Activated gamma-delta T cell treated with anti-CD3 and anti-CD28 coated beads, Interleukin-2, amount 50 U/mL, for 16 hours (primary cell): ENCODE measurements around the gene PICALM.

ENCODE experiments used
- DNase-seq: peaks from one replicate; pipeline ENCODE4 v3.0.0-alpha.2; 2020; ENCODE audit warnings: low read depth

Gene PICALM

GRCh38 chr11:86073948-86074347 is 5.1 kb upstream of the PICALM start:
- DNase-seq, result no peak

DNA sequence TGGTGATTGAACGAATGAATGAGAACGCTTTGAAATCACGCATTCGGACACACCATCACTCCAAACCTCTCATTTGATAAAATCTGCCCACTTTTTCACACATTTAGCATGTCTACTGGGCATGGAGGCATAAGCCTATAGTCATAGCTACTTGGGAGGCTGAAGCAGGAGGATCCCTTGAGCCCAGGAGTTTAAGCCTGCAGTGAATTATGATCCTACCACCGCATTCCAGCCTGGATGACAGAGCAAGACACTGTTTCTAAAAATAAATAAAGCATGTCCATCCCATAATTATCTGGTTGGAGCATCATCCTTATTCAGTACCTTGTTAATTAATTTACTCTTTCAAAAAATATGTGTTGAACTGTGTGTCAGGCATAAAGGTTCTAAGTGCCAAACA is 3.3 kb upstream of the PICALM start:
- no peak for DNase-seq

- no peak for DNase-seq
Measured at GRCh38 chr11:86070142-86071056, 1.5 kb upstream of the PICALM start.

DNA sequence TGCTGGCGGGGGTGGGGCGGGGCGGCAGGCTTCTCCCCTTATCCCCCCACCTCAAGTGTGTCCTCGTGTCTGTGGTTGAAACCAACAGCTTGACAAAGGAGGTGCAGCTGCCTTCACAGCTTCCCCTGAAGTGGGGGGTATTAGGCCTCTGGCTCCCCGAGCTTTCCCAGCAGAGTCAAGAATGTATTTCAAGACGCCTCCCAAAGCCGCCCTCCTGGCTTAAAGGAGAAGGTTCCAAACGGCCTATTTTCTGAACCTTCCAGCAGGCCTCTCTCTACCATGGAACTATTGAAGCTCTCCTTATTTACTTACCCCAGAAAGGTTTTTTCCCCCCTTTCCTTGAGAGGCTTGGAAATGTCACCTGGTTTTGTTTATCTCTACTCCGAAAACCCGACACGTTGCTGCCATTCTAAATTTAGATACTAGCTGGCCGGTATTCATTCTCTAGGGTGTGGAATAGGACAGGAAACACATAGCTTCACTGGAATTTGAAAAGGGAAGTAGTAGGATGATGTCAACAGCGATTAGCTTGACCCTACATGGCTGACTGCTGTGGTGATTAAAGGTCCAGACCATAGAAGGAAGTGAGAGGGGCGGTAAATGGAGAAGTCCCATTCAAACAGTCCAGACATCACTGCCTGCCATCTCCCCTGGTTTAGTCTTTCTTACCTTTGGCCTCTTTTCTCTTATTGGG is 671 bp upstream of the PICALM start:
- no peak for DNase-seq

DNA sequence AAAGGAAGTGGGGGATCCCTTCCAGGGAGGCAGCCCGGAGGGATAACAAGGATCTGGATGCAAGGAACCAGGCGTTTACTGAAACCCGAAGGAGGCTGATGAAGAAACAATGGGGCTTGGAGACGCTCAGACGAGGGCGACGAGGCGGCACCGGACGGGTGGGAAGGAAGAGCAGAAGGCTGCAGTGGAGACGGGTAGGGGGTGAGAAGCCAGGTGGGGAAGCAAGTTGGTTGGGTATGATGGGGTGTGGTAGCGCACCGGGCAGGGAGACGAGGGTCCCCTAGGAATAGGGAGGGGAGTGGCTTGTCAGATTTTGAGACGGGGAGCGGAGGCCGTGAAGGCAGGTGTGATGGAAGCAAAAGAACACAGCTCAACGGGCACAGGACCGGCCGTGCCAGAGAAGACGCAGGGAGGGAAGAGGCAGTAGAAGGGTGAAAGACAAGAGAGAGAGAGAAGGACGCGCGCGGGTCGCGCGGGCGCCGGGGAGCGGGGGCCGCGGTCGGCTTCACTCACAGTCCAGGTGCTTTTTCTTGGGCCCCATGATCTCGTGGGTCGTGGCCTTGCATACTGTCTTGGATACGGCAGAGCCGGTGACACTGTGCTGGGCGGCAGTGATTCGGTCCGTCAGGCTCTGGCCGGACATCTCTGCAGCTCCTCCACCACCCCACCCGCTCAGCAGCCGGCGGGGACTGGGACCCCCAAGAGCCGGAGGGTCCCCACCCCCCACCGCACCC is 579 bp downstream of the PICALM start:
- peak; percentile 9 for DNase-seq

- no peak for DNase-seq
Measured at GRCh38 chr11:86067851-86068137, 1.1 kb downstream of the PICALM start.

DNA sequence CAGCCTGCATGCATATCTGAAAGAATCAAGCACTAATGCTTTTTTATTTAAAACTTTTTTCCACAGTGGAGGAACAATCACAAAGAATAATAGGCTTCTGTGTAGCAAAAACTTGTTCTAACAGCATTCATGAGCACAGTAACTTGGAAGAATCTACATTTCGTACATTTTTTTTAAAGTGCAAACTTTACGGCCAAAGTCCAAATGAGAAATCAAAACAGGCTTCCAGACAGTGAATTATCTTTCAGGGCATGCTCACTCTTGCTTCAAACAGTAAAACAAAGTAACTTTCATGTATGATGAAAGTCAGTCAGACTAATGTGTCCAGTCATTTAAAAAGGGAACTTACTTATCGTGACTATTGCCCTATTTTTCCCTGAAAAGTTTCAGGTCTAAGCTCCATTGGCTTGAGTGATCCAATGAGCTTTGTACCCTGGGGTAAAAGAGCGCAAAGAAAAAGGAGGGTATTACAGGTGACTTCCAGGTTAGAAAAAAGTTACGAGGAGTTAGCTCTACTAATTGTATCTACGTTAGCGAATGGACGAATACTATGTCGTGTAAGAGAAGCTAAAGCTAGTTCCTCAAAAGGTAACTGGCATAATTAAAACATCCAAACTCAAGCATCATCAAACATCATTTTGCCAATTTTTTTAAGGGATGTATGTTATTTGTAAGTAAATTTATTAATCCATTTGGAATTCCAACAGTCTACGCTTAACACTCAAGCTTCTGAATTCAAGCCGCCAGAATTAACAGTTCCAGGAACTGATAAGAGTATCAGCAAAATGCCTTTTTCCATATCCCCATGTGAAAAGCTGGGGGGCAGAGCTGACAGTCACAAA is 1.7 kb downstream of the PICALM start:
- DNase-seq, result no peak

DNA sequence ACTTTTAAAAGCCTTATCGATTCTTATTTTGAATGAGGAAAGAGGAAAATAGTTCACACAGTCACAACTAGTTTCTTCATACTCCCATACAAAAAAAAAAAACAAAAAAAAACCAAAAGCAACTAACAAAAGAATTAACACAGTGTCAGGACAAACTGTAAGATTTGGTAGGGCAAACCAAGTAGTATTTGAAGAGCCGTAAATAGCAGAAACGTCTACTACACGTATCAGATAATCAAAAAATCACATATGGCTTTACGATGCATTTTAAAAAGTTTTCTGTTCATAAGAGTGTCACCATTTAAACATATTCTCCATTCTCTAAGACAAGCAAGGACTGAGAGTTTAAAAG is 2.3 kb downstream of the PICALM start:
- DNase-seq, result no peak

- no peak for DNase-seq
Measured at GRCh38 chr11:86066033-86066432, 2.9 kb downstream of the PICALM start.

GRCh38 chr11:86064220-86064803 is 4.6 kb downstream of the PICALM start:
- no peak for DNase-seq

GRCh38 chr11:86063536-86063935 is 5.3 kb downstream of the PICALM start:
- DNase-seq, result no peak

DNA sequence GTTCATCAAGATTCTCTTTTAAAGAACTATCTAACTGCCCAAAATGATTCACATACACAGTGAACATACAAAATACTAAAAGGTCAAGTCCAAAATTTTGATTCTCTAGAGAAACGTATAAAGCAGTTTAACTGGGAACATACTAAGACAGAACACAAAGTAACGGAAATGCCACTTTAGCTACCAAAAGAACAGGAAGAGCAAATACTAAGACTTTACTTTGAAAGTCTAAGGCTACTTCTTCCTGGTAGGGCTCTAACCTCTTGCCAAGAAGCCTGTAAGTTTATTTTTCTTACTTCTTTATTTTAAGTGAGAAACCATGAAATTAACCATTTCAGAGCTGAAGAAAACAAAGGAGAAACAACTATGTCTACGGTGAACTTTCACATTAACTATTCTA is 6.2 kb downstream of the PICALM start:
- no peak for DNase-seq

DNA sequence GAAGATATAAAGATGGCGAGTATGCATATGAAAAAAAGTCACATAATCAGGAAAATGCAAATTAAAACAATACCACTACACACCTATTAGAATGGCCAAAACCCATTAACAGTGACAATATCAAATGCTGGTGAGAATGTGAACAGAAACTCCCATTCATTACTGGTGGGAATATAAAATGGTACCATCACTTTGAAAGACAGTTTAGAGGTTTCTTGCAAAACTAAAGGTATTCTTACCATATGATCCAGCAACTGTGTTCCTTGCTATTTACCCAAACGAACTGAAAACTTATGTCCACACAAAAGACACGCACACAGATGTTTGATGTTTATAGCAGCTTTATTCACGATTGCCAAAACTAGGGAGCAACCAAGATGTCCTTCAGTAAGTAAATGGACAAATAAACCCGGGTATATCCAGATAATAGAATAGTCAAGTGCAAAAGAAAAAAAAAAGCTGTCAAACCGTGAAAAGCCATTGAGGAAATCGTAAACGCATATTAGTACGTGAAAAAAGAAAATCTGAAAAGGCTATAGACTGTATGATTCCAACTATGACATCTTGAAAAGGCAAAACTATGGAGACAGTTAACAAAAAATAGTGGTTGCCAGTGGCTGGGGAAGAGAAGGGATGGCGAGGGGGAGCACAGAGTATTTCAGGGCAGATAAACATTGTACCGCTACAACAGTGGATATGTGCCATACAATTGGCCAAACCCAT is 7.2 kb downstream of the PICALM start:
- no peak for DNase-seq

GRCh38 chr11:86060544-86060943 is 8.3 kb downstream of the PICALM start:
- DNase-seq, result no peak

- DNase-seq, result no peak
Measured at GRCh38 chr11:86058360-86058759, 10.5 kb downstream of the PICALM start.

DNA sequence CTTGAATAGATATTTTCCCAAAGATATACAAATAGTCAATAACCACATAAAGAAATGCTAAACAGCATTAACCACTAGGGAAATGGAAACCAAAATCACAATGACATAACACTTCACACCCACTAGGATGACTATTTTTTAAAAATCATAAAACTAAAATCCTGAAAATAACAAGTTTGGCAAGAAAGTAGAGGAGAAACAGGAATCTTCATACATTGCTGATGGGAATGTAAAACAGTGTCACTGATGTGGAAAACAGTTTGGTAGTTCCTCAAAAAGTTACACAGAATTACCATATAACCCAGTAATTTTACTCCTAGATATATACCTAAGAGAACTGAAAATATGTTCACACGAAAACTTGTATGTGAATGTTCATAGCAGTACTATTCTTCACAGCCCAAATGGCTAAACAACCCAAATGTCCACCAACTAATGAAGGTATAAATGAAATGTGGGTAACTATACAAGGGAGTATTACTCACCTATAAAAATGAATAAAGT is 12.5 kb downstream of the PICALM start:
- DNase-seq, result no peak

DNA sequence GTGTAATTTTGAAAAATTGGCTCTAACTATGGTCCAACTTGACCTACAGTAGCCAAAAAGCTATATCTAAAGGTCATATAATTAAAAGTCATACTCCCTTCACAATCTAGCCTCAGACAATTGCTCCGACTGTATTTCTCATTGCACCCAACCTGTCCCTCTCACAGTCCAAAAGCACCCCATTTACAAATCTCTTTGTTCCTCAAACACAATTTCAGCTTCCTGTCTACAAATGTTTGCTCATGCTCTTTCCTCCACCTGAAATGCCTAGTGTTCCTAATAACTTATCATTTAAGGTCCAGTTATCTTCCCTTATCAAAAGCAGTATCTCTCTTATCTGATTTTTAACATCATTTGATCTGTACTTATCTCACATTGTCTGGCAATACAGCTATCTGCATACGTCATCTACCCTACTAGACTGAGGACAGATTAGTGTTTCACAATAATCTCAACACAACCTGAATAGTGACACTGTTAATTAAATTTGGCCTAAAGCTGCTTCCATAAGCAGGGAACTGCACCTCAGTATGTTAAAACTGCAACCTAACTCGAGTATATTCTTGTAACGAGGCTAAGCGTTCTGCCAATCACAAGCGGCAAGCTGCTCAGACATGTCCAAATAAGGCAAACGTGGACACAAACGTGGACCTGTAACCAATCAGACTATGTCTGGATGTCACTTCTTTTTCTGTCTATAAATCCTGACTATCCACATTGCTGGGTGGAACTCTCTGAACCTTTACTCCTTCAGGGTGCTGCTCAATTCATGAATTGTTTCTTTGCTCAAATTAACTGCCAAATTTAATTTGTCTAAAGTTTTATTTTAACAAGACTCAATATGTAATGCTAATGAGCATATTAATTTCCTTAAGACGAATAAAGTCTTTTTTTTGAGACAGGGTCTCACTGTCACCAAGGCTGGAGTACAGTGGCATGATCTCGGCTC is 15.9 kb downstream of the PICALM start:
- DNase-seq, result no peak

- no peak for DNase-seq
Measured at GRCh38 chr11:86050196-86050709, 18.6 kb downstream of the PICALM start.

DNA sequence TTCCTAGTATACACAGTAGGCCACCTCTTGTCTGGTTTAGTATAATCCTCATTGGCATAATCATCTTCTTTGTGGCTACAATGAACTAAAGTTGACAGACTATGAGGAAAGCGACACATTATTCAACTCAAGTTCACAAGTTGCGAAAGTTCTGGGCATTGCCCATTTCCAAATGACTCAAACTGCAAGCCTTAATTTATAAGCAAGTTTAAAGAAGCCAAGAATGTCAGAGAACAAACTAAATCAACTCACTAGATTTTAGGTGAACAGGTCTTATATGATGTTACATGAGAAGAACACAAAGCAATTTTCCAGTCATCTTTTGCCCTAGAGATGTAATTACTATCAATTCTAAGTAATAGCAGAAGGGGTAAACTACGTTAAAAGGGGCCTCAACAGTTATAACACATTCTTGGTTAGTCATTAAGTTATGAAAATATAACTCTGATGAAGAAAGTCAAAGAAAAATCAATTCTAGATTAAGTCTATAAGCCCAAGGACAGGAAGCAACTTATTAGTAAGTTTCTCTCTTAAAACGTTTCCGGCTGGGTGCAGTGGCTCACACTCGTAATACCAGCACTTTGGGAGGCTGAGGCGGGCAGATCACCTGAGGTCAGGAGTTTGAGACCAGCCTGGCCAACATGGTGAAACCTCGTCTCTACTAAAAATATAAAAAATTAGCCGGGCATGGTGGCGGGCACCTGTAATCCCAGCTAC is 21.5 kb downstream of the PICALM start:
- no peak for DNase-seq
